ENCODE results near the gene BORCS6.

The BORCS6 gene

GRCh38 chr17:8161289-8162232 lies 28.4 kb downstream of the BORCS6 start:
- FAIRE-seq (peak; percentile 78), DNase-seq (ENCODE audit: insufficient read length, low spot score) (no peak)
- TF ChIP-seq TAF1 (IDR thresholded peaks at IDR 0.05; ENCODE audit: low read depth, low read length) (no peak), POLR2AphosphoS5 (IDR thresholded peaks at IDR 0.05; ENCODE audit: low read depth, low read length) (peak; percentile 37; the same call in 1 of the 2 replicates), POU2F2 (IDR thresholded peaks at IDR 0.05; ENCODE audit: low read depth, low read length) (no peak), SPI1 (IDR thresholded peaks at IDR 0.05; ENCODE audit: low read depth, low read length) (no peak), POLR2A (IDR thresholded peaks at IDR 0.05; ENCODE audit: low read depth, low read length) (no peak), PAX5 (IDR thresholded peaks at IDR 0.05; ENCODE audit: insufficient read depth, low read length, severe bottlenecking) (no peak)

- DNase-seq (ENCODE audit: insufficient read length, low spot score) = no peak
- no peak for FAIRE-seq
- TF ChIP-seq POLR2AphosphoS5 (IDR thresholded peaks at IDR 0.05; ENCODE audit: low read depth, low read length) = no peak
- no peak for TF ChIP-seq SPI1 (IDR thresholded peaks at IDR 0.05; ENCODE audit: low read depth, low read length)
- no peak for TF ChIP-seq PAX5 (IDR thresholded peaks at IDR 0.05; ENCODE audit: insufficient read depth, low read length, severe bottlenecking)
- TF ChIP-seq TAF1 (IDR thresholded peaks at IDR 0.05; ENCODE audit: low read depth, low read length) = no peak
- no peak for TF ChIP-seq POU2F2 (IDR thresholded peaks at IDR 0.05; ENCODE audit: low read depth, low read length)
- TF ChIP-seq POLR2A (IDR thresholded peaks at IDR 0.05; ENCODE audit: low read depth, low read length) = no peak
Observed at GRCh38 chr17:8160741-8161221, 29.2 kb downstream of the BORCS6 start.

DNA sequence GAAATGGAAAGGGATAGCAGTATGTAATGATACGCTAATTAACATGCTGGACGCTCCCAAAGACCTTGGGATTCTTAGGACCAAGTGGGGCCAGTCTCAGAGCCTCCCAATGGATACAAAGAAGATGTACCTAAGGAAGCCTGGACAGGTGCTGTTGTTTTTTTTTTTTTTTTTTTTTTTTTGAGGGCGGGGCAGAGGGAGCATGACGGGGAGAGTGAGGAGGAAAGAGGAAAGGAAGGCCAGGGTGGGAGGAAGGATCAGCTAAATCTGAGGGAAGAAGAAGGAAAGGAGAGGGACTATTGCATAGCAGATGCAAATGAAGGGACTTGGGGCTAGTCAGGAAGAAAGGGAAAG lies 29.8 kb downstream of the BORCS6 start:
- FAIRE-seq = no peak
- no peak for DNase-seq (ENCODE audit: insufficient read length, low spot score)
- TF ChIP-seq POLR2A (IDR thresholded peaks at IDR 0.05; ENCODE audit: low read depth, low read length) (no peak), SPI1 (IDR thresholded peaks at IDR 0.05; ENCODE audit: low read depth, low read length) (no peak), PAX5 (IDR thresholded peaks at IDR 0.05; ENCODE audit: insufficient read depth, low read length, severe bottlenecking) (no peak), POLR2AphosphoS5 (IDR thresholded peaks at IDR 0.05; ENCODE audit: low read depth, low read length) (no peak), POU2F2 (IDR thresholded peaks at IDR 0.05; ENCODE audit: low read depth, low read length) (no peak), TAF1 (IDR thresholded peaks at IDR 0.05; ENCODE audit: low read depth, low read length) (no peak)

GRCh38 chr17:8159459-8160223 lies 30.3 kb downstream of the BORCS6 start:
- no peak for FAIRE-seq
- no peak for TF ChIP-seq POLR2AphosphoS5 (IDR thresholded peaks at IDR 0.05; ENCODE audit: low read depth, low read length)
- no peak for TF ChIP-seq SPI1 (IDR thresholded peaks at IDR 0.05; ENCODE audit: low read depth, low read length)
- no peak for TF ChIP-seq POU2F2 (IDR thresholded peaks at IDR 0.05; ENCODE audit: low read depth, low read length)
- no peak for TF ChIP-seq POLR2A (IDR thresholded peaks at IDR 0.05; ENCODE audit: low read depth, low read length)
- no peak for TF ChIP-seq TAF1 (IDR thresholded peaks at IDR 0.05; ENCODE audit: low read depth, low read length)
- TF ChIP-seq PAX5 (IDR thresholded peaks at IDR 0.05; ENCODE audit: insufficient read depth, low read length, severe bottlenecking) = no peak
- DNase-seq (ENCODE audit: insufficient read length, low spot score) = no peak

DNA sequence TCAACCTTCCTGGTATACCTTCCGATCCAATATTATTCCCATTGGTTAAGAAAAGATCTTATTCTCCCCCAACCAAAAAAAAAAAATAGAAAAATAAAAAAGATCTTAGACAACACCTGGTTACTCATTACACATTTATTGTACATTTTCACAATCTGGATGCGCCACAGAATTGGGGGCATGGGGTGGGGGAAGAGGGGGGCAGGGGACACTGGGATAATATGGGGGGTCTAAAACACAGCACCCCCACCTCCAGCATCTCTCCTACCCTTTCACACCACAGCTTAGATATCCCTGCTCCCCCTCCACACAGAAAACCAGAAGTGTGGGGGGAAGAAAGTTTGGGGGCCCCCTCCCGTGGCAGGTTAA lies 31.0 kb downstream of the BORCS6 start:
- DNase-seq (ENCODE audit: insufficient read length, low spot score) = no peak
- TF ChIP-seq POLR2A (IDR thresholded peaks at IDR 0.05; ENCODE audit: low read depth, low read length) = no peak
- no peak for TF ChIP-seq TAF1 (IDR thresholded peaks at IDR 0.05; ENCODE audit: low read depth, low read length)
- FAIRE-seq = no peak

- peak; percentile 70 for DNase-seq (ENCODE audit: insufficient read length, low spot score)
- FAIRE-seq = peak; percentile 93
- TF ChIP-seq SPI1 (IDR thresholded peaks at IDR 0.05; ENCODE audit: low read depth, low read length) (peak; percentile 61), PAX5 (IDR thresholded peaks at IDR 0.05; ENCODE audit: insufficient read depth, low read length, severe bottlenecking) (no peak)
Observed at GRCh38 chr17:8158267-8159031, 31.5 kb downstream of the BORCS6 start.

DNA sequence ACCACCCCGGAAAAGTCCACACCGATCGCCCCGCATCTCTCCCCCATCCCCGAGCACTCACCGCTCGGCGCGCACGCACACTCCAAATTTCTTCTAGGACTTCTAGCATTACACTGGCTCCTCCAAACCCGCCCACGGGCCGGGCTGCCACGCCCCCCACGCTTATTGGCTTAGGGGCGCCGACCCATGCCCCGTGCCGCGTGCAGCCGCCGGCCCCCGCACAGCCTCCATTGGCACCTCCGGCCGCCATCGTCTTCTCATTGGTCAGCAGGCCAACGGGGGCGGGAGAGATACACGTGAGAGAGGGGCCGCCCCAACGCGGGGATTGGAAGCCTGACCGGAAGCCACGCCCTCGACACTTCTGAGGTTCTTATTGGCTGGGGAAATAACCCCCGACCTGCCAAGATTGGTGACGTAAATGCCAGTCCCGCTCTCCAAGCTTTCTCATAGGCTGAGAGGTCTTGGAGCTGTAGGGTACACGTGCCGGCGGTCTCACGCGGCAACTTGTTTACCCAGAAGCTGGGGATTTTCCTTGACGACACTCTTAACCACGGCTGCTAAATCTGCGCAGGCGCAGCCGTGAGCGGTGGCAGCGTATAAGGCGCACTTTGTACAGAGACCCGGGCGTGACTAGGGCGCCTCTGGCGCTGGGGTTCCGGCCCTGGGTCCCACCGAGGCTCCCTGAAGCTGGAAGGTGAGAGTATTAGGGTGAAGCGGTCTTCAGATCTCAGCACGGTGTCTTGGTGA lies 33.6 kb downstream of the BORCS6 start:
- DNase-seq (ENCODE audit: insufficient read length, low spot score) = peak; percentile 94
- TF ChIP-seq TAF1 (IDR thresholded peaks at IDR 0.05; ENCODE audit: low read depth, low read length) = peak; percentile 81; the same call in 1 of the 2 replicates
- peak; percentile 56; the same call in 1 of the 2 replicates for TF ChIP-seq POU2F2 (IDR thresholded peaks at IDR 0.05; ENCODE audit: low read depth, low read length)
- TF ChIP-seq POLR2AphosphoS5 (IDR thresholded peaks at IDR 0.05; ENCODE audit: low read depth, low read length) = peak; percentile 79
- TF ChIP-seq POLR2A (IDR thresholded peaks at IDR 0.05; ENCODE audit: low read depth, low read length) = peak; percentile 78
- TF ChIP-seq SPI1 (IDR thresholded peaks at IDR 0.05; ENCODE audit: low read depth, low read length) = no peak
- peak; percentile 86 for TF ChIP-seq PAX5 (IDR thresholded peaks at IDR 0.05; ENCODE audit: insufficient read depth, low read length, severe bottlenecking)
- FAIRE-seq = peak; percentile 98

- FAIRE-seq = no peak
- TF ChIP-seq POLR2AphosphoS5 (IDR thresholded peaks at IDR 0.05; ENCODE audit: low read depth, low read length) (no peak; the same call in 1 of the 2 replicates), POU2F2 (IDR thresholded peaks at IDR 0.05; ENCODE audit: low read depth, low read length) (0 out of 2 replicates have a peak, but pooled peaks have one; percentile 78), TAF1 (IDR thresholded peaks at IDR 0.05; ENCODE audit: low read depth, low read length) (no peak)
- no peak for DNase-seq (ENCODE audit: insufficient read length, low spot score)
Observed at GRCh38 chr17:8155996-8156245, 34.1 kb downstream of the BORCS6 start.
